GM18505 (cell line): Measurements from ENCODE around the gene ZNF385A.
"Not testable (repeated sequence)": the region's sequence is repeated elsewhere in the genome, so short reads cannot be mapped to it uniquely, and the experiment has no call there.

Experiments
- ATAC-seq: cut with Tn5 transposase; IDR thresholded peaks from one replicate; pipeline ENCODE4 v1.9.1; 2021; ENCODE audit not compliant: unreplicated experiment
- POLR2A ChIP-seq: IDR thresholded peaks from 4 replicates; pipeline ENCODE4 v1.6.1; 2011; ENCODE audit warnings: borderline replicate concordance; ENCODE audit not compliant: insufficient read depth, insufficient read length; ENCODE audit errors: extremely low read depth

ZNF385A gene

GRCh38 chr12:54340846-54341245 lies 43.7 kb downstream of the ZNF385A start:
- no peak for ATAC-seq
- TF ChIP-seq POLR2A: no peak

- TF ChIP-seq POLR2A: no peak
- no peak for ATAC-seq
These were observed 45.7 kb downstream of the ZNF385A start for GRCh38 chr12:54338698-54339296.

- no peak for TF ChIP-seq POLR2A
- ATAC-seq: no peak
These were observed 46.5 kb downstream of the ZNF385A start for GRCh38 chr12:54337854-54338650.

- TF ChIP-seq POLR2A: no peak
- ATAC-seq: no peak
These were observed 47.2 kb downstream of the ZNF385A start for GRCh38 chr12:54337280-54337842.

- ATAC-seq: no peak
- TF ChIP-seq POLR2A: no peak
These were observed 51.0 kb downstream of the ZNF385A start for GRCh38 chr12:54333420-54334034.

- ATAC-seq: no peak
- no peak for TF ChIP-seq POLR2A
These were observed 53.1 kb downstream of the ZNF385A start for GRCh38 chr12:54331461-54331860.

GRCh38 chr12:54330442-54330841 lies 54.1 kb downstream of the ZNF385A start:
- no peak for TF ChIP-seq POLR2A
- no peak for ATAC-seq

- TF ChIP-seq POLR2A: no peak
These were observed 54.8 kb downstream of the ZNF385A start for GRCh38 chr12:54329759-54330158.

GRCh38 chr12:54328595-54329337 lies 55.8 kb downstream of the ZNF385A start:
- no peak for TF ChIP-seq POLR2A
- ATAC-seq: no peak

More at GRCh38 chr12:54329759-54330158, 54.8 kb downstream of the ZNF385A start:
- no peak for ATAC-seq

- not testable (repeated sequence) for ATAC-seq
These were observed 59.0 kb downstream of the ZNF385A start for GRCh38 chr12:54325442-54326109.

GRCh38 chr12:54324617-54325441 lies 59.7 kb downstream of the ZNF385A start, which contains the start of gene COPZ1:
TSS of gene COPZ1 (plus strand) at chr12:54325131. CDS start at chr12:54325164, 33 bp downstream.
- peak; percentile 82 for TF ChIP-seq POLR2A
- peak; percentile 94 for ATAC-seq

- TF ChIP-seq POLR2A: no peak
- ATAC-seq: no peak
These were observed 63.2 kb downstream of the ZNF385A start for GRCh38 chr12:54321363-54321762.
